Keratinocyte (primary cell): Measurements from ENCODE around the gene ST3GAL5. TPM values are rescaled to one million over a fixed set of nuclear protein-coding genes. Genes with fewer than 3 reads are reported as not detected.

Source experiments
- DNase-seq: peaks from one replicate; pipeline ENCODE4 v3.0.0-alpha.2; 2011; ENCODE audit warnings: low read depth, missing footprints, low spot score
- FAIRE-seq: peaks from 2 replicates; lab custom pipeline; 2011; peaks lifted over from hg19 to GRCh38; lab: Jason Lieb, UNC
- H2AFZ ChIP-seq: 2 replicates; pipeline ENCODE4 v1.6.0; 2012; ENCODE audit warnings: low read length, control low read depth, inconsistent platforms; ENCODE audit not compliant: control insufficient read depth
- H3K27ac ChIP-seq: 2 replicates; pipeline ENCODE4 v1.5.1; 2011; ENCODE audit warnings: low read length; ENCODE audit not compliant: control insufficient read depth, insufficient read depth
- H3K27me3 ChIP-seq: 3 replicates; pipeline ENCODE4 v1.6.0; 2011; ENCODE audit warnings: low read length; ENCODE audit not compliant: control insufficient read depth, insufficient read depth; ENCODE audit errors: extremely low read depth
- H3K36me3 ChIP-seq, 2 experiments: 2 replicates in 1 of 2; 3 replicates in 1 of 2; pipeline ENCODE4 v1.5.1; 2011; ENCODE audit warnings: low read length in 2 of 2, mild to moderate bottlenecking in 1 of 2; ENCODE audit not compliant: control insufficient read depth in 2 of 2, insufficient read depth in 2 of 2; ENCODE audit errors: extremely low read depth in 1 of 2
- H3K4me1 ChIP-seq: 3 replicates; pipeline ENCODE4 v1.5.1; 2011; ENCODE audit warnings: low read length; ENCODE audit not compliant: control insufficient read depth, insufficient read depth; ENCODE audit errors: extremely low read depth
- H3K4me2 ChIP-seq: 3 replicates; pipeline ENCODE4 v1.6.0; 2011; ENCODE audit warnings: low read depth, low read length; ENCODE audit not compliant: control insufficient read depth, insufficient read depth; ENCODE audit errors: extremely low read depth
- H3K4me3 ChIP-seq, 3 experiments: fragments of 200-600 bp in 1 of 3; sonication (generic) in 1 of 3; 2 replicates in 2 of 3; 3 replicates in 1 of 3; pipeline ENCODE4 v1.5.1; 2011 to 2016; ENCODE audit warnings: low read length in 3 of 3, mild to moderate bottlenecking in 3 of 3, control low read depth in 2 of 3, inconsistent platforms in 1 of 3, low read depth in 1 of 3, mixed read lengths in 1 of 3, mixed run types in 1 of 3, moderate library complexity in 1 of 3; ENCODE audit not compliant: control insufficient read depth in 2 of 3, insufficient read depth in 2 of 3; ENCODE audit errors: extremely low read depth in 1 of 3
- H3K79me2 ChIP-seq: 2 replicates; pipeline ENCODE4 v1.6.0; 2012; ENCODE audit warnings: low read length; ENCODE audit not compliant: control insufficient read depth, insufficient read depth
- H3K9ac ChIP-seq: 3 replicates; pipeline ENCODE4 v1.6.0; 2011; ENCODE audit warnings: low read length; ENCODE audit not compliant: control insufficient read depth, insufficient read depth; ENCODE audit errors: extremely low read depth
- H3K9me1 ChIP-seq: 3 replicates; pipeline ENCODE4 v1.6.0; 2011; ENCODE audit warnings: low read length; ENCODE audit not compliant: control insufficient read depth, insufficient read depth; ENCODE audit errors: extremely low read depth
- H3K9me3 ChIP-seq: 2 replicates; pipeline ENCODE4 v1.5.1; 2012; ENCODE audit warnings: low read depth, low read length; ENCODE audit not compliant: control insufficient read depth
- H4K20me1 ChIP-seq: 3 replicates; pipeline ENCODE4 v1.6.0; 2011; ENCODE audit warnings: low read length; ENCODE audit not compliant: control insufficient read depth, insufficient read depth; ENCODE audit errors: extremely low read depth
- EZH2 ChIP-seq: IDR thresholded peaks from one replicate; pipeline ENCODE4 v1.6.1; 2012; ENCODE audit warnings: inconsistent platforms, mild to moderate bottlenecking, low read length, moderate library complexity
- dilution Hi-C: fragments of 300-500 bp; cut with MboI; formaldehyde crosslinking; loops from one replicate; pipeline ENCODE4 v1.7.0; 2020; ENCODE audit warnings: low sequenced_read_pairs; ENCODE audit not compliant: extremely low pct_ligation_motif_present
- polyA plus RNA-seq, 5 experiments: library from polyadenylated mRNA; depleted of rRNA in 3 of 5; stranded (reverse) in 3 of 5; stranded (forward) in 1 of 5; unstranded in 1 of 5; fragments of >200 nt; gene quantifications; 1 replicate in 1 of 5; 2 replicates in 3 of 5; 3 replicates in 1 of 5; pipeline versions ENCODE4 v1.2.1 to v1.2.3, GENCODE V29; 2011 to 2012; ENCODE audit warnings: missing spikeins in 2 of 5, low read depth in 1 of 5, low replicate concordance in 1 of 5
- TF ChIP-seq, protein P1 (sequence below), 3 experiments: IDR thresholded peaks in 1 of 3; conservative IDR thresholded peaks in 1 of 3; optimal IDR thresholded peaks in 1 of 3; 2 replicates in 2 of 3; 3 replicates in 1 of 3; pipeline versions ENCODE3 to v1.5.1; 2011; ENCODE audit warnings: low read length in 3 of 3, mild to moderate bottlenecking in 3 of 3, moderate library complexity in 2 of 3, control low read depth in 1 of 3, inconsistent platforms in 1 of 3; ENCODE audit not compliant: insufficient read depth in 2 of 3; ENCODE audit errors: extremely low read depth in 1 of 3

The ST3GAL5 gene
- polyA plus RNA-seq, 1 donor (not counting 4 experiments of a cell fraction or from before 2014, with no cell fraction given), result 43.5 TPM

DNA sequence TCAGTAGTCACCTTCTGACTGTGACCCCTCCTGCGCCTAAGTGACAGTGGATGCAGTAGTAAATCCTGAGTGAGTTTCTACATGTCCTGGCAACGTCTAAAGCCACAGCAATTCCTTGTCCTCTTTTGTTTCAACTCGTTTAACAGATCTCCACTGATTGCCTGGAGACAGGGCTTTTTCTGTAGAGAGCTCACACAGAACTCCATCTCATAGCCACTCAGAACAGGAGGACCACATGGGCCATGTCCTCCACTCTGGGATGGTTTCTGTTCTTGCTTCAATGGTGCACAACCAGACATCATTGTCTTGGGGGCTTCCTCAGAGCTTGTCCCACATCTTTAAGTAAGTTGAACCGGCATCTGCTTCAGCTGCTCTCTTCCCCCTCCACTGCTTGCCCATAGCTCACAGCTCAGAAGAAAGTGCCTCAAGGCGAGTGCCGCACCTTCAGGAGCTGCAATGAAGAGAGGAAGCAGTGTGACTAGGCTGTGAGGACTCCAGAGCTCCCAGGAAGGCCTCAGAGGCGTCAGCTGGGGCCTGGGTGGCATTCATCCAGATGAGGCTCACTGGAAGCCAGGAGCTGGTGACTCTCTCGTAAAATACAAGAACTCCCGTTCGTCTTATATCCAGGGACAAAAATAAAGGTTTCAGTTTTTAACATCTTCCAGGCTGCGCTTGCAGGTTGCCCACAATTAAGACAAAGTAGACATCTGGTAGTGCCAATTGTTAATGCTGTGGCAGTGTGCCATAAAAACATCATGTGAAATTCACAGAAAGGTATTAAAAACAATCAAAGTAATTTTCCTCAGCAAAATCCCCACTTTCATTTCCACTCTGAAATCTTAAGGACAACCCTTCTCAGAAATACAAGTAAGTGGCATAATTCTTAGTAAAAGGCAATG lies 37.3 kb downstream of the ST3GAL5 start:
- TF ChIP-seq, protein P1, sequence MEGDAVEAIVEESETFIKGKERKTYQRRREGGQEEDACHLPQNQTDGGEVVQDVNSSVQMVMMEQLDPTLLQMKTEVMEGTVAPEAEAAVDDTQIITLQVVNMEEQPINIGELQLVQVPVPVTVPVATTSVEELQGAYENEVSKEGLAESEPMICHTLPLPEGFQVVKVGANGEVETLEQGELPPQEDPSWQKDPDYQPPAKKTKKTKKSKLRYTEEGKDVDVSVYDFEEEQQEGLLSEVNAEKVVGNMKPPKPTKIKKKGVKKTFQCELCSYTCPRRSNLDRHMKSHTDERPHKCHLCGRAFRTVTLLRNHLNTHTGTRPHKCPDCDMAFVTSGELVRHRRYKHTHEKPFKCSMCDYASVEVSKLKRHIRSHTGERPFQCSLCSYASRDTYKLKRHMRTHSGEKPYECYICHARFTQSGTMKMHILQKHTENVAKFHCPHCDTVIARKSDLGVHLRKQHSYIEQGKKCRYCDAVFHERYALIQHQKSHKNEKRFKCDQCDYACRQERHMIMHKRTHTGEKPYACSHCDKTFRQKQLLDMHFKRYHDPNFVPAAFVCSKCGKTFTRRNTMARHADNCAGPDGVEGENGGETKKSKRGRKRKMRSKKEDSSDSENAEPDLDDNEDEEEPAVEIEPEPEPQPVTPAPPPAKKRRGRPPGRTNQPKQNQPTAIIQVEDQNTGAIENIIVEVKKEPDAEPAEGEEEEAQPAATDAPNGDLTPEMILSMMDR (optimal IDR thresholded peaks at IDR 0.05 in 1 of 3, IDR thresholded peaks at IDR 0.05 in 1 of 3, conservative IDR thresholded peaks at IDR 0.05 in 1 of 3; ENCODE audit: extremely low read depth in 1 of 3, insufficient read depth in 2 of 3, low read length in 3 of 3), result no peak
- TF ChIP-seq EZH2, result no peak
- Histone ChIP-seq H3K36me3 (peaks cover 9 to 14% of the 10 kb centered on the region in 2 experiments), H3K4me1 (peaks cover 8% of the 10 kb centered on the region), H3K9me1 (no peaks in the 10 kb centered on the region), H3K79me2 (no peaks in the 10 kb centered on the region), H3K27ac (no peak overlapping the region), H3K4me3 (no peak overlapping the region), H3K4me2 (peak overlapping the region; percentile 29), H3K9ac (no peak overlapping the region), H2AFZ (no peak overlapping the region), H3K27me3 (no peaks in the 10 kb centered on the region), H4K20me1 (no peaks in the 10 kb centered on the region), H3K9me3 (no peaks in the 10 kb centered on the region)
- DNase-seq (no peak), FAIRE-seq (peak; percentile 60)
- dilution Hi-C loops, result no loop called here

DNA sequence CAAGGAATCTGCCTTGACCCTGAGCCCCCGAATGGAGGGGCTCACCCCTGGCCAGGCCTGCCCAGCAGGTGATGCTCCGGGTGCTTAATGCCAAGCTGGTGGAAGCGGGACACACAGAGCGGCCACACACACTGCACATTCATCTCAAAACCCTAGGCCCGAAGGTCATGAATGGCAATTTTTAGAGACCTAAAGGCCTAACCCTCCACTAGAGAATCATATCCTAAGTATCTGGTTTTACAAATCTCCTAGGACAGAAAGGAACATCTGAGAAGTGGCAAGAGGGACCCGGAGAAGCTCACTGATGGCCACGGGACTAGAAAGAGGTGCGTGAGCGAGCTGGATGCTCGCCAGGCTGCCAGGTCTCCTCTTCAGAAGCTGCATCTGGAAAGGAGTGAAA lies 38.3 kb downstream of the ST3GAL5 start:
- DNase-seq, result no peak
- Histone ChIP-seq H3K9me3 (no peaks in the 10 kb centered on the region), H3K27me3 (no peaks in the 10 kb centered on the region), H3K4me2 (no peak overlapping the region), H3K79me2 (no peaks in the 10 kb centered on the region), H3K9ac (no peak overlapping the region), H2AFZ (no peak overlapping the region), H3K27ac (no peak overlapping the region), H3K4me1 (peaks cover 8% of the 10 kb centered on the region), H3K9me1 (no peaks in the 10 kb centered on the region), H3K4me3 (no peak overlapping the region), H4K20me1 (no peaks in the 10 kb centered on the region), H3K36me3 (peaks cover 9 to 14% of the 10 kb centered on the region in 2 experiments)
- dilution Hi-C loops, result no loop called here
- FAIRE-seq, result no peak
- no peak for TF ChIP-seq EZH2
- TF ChIP-seq, protein P1 (optimal IDR thresholded peaks at IDR 0.05 in 1 of 3, IDR thresholded peaks at IDR 0.05 in 1 of 3, conservative IDR thresholded peaks at IDR 0.05 in 1 of 3; ENCODE audit: extremely low read depth in 1 of 3, insufficient read depth in 2 of 3, low read length in 3 of 3), result no peak
